ENCODE measurements around the gene CTNNAL1. TPM values are rescaled to one million over a fixed set of nuclear protein-coding genes. Genes with fewer than 3 reads are reported as not detected.

CTNNAL1 gene
- total and polyA plus RNA-seq, 2 of the 8 experiments (the other 6 are each of a cell fraction or from before 2014, with no cell fraction given), result 23.2 to 66.1 TPM

- H3K79me2 ChIP-seq (ENCODE audit: control insufficient read depth in 1 of 2, insufficient read depth in 2 of 2, low read length in 2 of 2), result 0 out of 4 replicates have a peak, but pooled peaks cover 0 to 2% of the 10 kb centered on the region in 2 experiments
- no peak overlapping the region for H3K4ac ChIP-seq (replicated peaks; ENCODE audit: insufficient read length, low read depth, low read length)
- peaks cover 0 to 15% (median 9%) of the 10 kb centered on the region in 4 experiments; a peak in 4 of 8 replicates for H3K36me3 ChIP-seq (ENCODE audit: control insufficient read depth in 2 of 4, insufficient read depth in 4 of 4, low read length in 3 of 4)
- no peak overlapping the region for H3K9ac ChIP-seq (replicated peaks in 1 of 4; ENCODE audit: extremely low read depth in 1 of 4, low read depth in 3 of 4, low read length in 3 of 4)
- H2BK15ac ChIP-seq (ENCODE audit: low read length), result no peak overlapping the region
- H3K14ac ChIP-seq (ENCODE audit: insufficient read length), result no peak overlapping the region
- no peak overlapping the region for H2BK120ac ChIP-seq (replicated peaks; ENCODE audit: low read depth, low read length)
- H3K27me3 ChIP-seq (replicated peaks in 1 of 4; ENCODE audit: control insufficient read depth in 3 of 4, extremely low read depth in 1 of 4, insufficient read depth in 3 of 4, low read length in 3 of 4), result no peaks in the 10 kb centered on the region
- H3K18ac ChIP-seq (ENCODE audit: extremely low read depth, low read length), result no peak overlapping the region
- no peak overlapping the region for H2AK5ac ChIP-seq (ENCODE audit: low read depth, low read length)
- no peak overlapping the region for H2AFZ ChIP-seq (ENCODE audit: low read length)
- no peak overlapping the region for H3K23ac ChIP-seq (ENCODE audit: insufficient read length)
- H2BK5ac ChIP-seq (ENCODE audit: low read depth, low read length), result no peak overlapping the region
- H4K8ac ChIP-seq (ENCODE audit: extremely low read depth, insufficient read depth, low read length), result no peak overlapping the region
- no peaks in the 10 kb centered on the region for H3K9me3 ChIP-seq (ENCODE audit: insufficient read depth in 2 of 2, low read depth in 1 of 2, low read length in 1 of 2)
- H4K20me1 ChIP-seq (replicated peaks in 1 of 2; ENCODE audit: control insufficient read depth in 1 of 2, insufficient read depth in 2 of 2, low read length in 2 of 2), result peaks cover 0 to 1% of the 10 kb centered on the region in 2 experiments
- CTCF ChIA-PET (ENCODE audit: partially characterized antibody), result interaction anchor here (1.3 to 1.6 kb wide), 3 partner anchors 9 to 14 kb away, joined by 3 read pairs; no protein-coding TSS in a partner anchor
- no peak overlapping the region for H2BK20ac ChIP-seq (ENCODE audit: low read length)
- H3K4me3 ChIP-seq (ENCODE audit: extremely low read depth in 1 of 4, insufficient read depth in 2 of 4, low read depth in 3 of 4, low read length in 4 of 4), result no peak overlapping the region
- FAIRE-seq, result no peak
- no peak for DNase-seq (ENCODE audit: low read depth in 1 of 2, low spot score in 2 of 2)
- POLR2A ChIA-PET (ENCODE audit: partially characterized antibody), result interaction anchor here (1.0 kb wide), 1 partner anchor 9 kb away, joined by 3 read pairs; no protein-coding TSS in a partner anchor
- no peaks in the 10 kb centered on the region; the same call in 1 of the 2 replicates for H3K79me1 ChIP-seq (ENCODE audit: low read depth, low read length)
- no peak overlapping the region for H4K91ac ChIP-seq (replicated peaks; ENCODE audit: insufficient read length, low read length)
- no peak overlapping the region for H2BK12ac ChIP-seq (ENCODE audit: low read depth, low read length)
- 97% methylated on average over 3 of the region's 3 CpGs; no CpG with 5 or more reads in 1 of the 2 experiments for WGBS, 2 experiments (ENCODE audit: extremely low coverage in 1 of 2, insufficient coverage in 1 of 2, insufficient read length in 1 of 2, insufficient replicate concordance in 2 of 2, low coverage in 1 of 2, low lambda C conversion rate in 2 of 2, missing lambda C conversion rate in 1 of 2)
- H3K4me2 ChIP-seq (ENCODE audit: insufficient read depth in 1 of 2, low read depth in 2 of 2, low read length in 2 of 2), result no peak overlapping the region
- no peak overlapping the region for H3K56ac ChIP-seq (replicated peaks; ENCODE audit: insufficient read length, low read depth, low read length)
- no peaks in the 10 kb centered on the region for H3K23me2 ChIP-seq (ENCODE audit: low read depth, low read length)
- no peak overlapping the region for H4K5ac ChIP-seq (ENCODE audit: insufficient read length, low read depth, low read length)
- H3K4me1 ChIP-seq (replicated peaks in 1 of 4; ENCODE audit: control insufficient read depth in 3 of 4, insufficient read depth in 4 of 4, low read length in 3 of 4), result no peaks in the 10 kb centered on the region; a peak in 1 of 7 replicates
- H3K27ac ChIP-seq (ENCODE audit: low read depth, low read length), result no peak overlapping the region
- TF ChIP-seq USF2 (IDR thresholded peaks at IDR 0.05; ENCODE audit: low read length) (no peak), PHF8 (conservative IDR thresholded peaks at IDR 0.05; ENCODE audit: low read depth, low read length) (no peak), SAP30 (IDR thresholded peaks at IDR 0.05; ENCODE audit: insufficient read depth, insufficient replicate concordance, low read length) (no peak), SIX5 (IDR thresholded peaks at IDR 0.05; ENCODE audit: low read depth, low read length) (no peak), SRF (IDR thresholded peaks at IDR 0.05; ENCODE audit: low read depth, low read length) (no peak), FOSL1 (IDR thresholded peaks at IDR 0.05; ENCODE audit: insufficient read depth, low read depth, low read length) (no peak), CBX8 (IDR thresholded peaks at IDR 0.05; ENCODE audit: borderline replicate concordance, low read depth, low read length) (no peak), CTBP2 (IDR thresholded peaks at IDR 0.05; ENCODE audit: borderline replicate concordance, insufficient read depth, insufficient read length, low read length) (no peak), CHD2 (IDR thresholded peaks at IDR 0.05; ENCODE audit: low read length) (no peak), HDAC2 (IDR thresholded peaks at IDR 0.05; ENCODE audit: borderline replicate concordance in 1 of 2, low read depth in 2 of 2, low read length in 2 of 2) (no peak), BCL11A (IDR thresholded peaks at IDR 0.05; ENCODE audit: low read depth in 2 of 2, low read length in 2 of 2) (no peak), RXRA (IDR thresholded peaks at IDR 0.05; ENCODE audit: insufficient read depth, low read depth, low read length) (no peak)
These were observed 6.1 kb upstream of the CTNNAL1 start for GRCh38 chr9:109019420-109019819.
